Measurements from ENCODE around the gene FBP1. TPM values are rescaled to one million over a fixed set of nuclear protein-coding genes. Genes with fewer than 3 reads are reported as not detected.

The FBP1 gene
- total RNA-seq, 3 donors from 2014 or later = 7.4 to 41.1 (median 33.4) TPM

DNA sequence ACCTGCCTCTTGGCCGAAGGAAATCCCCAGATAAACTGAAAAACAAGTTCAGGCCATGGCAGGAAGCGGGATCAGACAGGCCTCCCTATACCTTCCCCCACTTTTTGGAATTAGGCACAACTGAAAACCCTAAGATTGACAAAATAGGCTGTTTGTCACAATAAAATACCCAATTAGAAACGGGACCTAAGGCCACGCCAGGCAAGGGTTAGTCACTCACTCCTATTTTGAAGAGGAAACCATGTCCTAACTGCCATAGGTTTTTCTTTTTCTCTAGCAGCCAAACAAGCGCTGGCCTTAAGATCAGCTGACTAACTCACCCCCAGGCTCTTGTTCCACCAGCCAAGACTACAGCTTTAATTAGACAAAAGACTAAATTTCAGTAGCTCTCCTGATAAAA is 57.6 kb downstream of the FBP1 start:
- no peaks in the 10 kb centered on the region for H3K9me3 ChIP-seq
- TF ChIP-seq, protein P1, sequence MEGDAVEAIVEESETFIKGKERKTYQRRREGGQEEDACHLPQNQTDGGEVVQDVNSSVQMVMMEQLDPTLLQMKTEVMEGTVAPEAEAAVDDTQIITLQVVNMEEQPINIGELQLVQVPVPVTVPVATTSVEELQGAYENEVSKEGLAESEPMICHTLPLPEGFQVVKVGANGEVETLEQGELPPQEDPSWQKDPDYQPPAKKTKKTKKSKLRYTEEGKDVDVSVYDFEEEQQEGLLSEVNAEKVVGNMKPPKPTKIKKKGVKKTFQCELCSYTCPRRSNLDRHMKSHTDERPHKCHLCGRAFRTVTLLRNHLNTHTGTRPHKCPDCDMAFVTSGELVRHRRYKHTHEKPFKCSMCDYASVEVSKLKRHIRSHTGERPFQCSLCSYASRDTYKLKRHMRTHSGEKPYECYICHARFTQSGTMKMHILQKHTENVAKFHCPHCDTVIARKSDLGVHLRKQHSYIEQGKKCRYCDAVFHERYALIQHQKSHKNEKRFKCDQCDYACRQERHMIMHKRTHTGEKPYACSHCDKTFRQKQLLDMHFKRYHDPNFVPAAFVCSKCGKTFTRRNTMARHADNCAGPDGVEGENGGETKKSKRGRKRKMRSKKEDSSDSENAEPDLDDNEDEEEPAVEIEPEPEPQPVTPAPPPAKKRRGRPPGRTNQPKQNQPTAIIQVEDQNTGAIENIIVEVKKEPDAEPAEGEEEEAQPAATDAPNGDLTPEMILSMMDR (IDR thresholded peaks at IDR 0.05) = no peak
- TF ChIP-seq POLR2A (IDR thresholded peaks at IDR 0.05) (no peak), POLR2AphosphoS5 (IDR thresholded peaks at IDR 0.05) (no peak)
- intact Hi-C loops (cut with DNase I; ENCODE audit: low total_unique reads) = no loop called here
- H3K4me1 ChIP-seq = no peaks in the 10 kb centered on the region
- H3K4me3 ChIP-seq = no peak overlapping the region
- no peaks in the 10 kb centered on the region for H3K27me3 ChIP-seq
- no peaks in the 10 kb centered on the region for H3K36me3 ChIP-seq
- no peak for DNase-seq (ENCODE audit: low spot score in 2 of 2)
- H3K27ac ChIP-seq = no peak overlapping the region

DNA sequence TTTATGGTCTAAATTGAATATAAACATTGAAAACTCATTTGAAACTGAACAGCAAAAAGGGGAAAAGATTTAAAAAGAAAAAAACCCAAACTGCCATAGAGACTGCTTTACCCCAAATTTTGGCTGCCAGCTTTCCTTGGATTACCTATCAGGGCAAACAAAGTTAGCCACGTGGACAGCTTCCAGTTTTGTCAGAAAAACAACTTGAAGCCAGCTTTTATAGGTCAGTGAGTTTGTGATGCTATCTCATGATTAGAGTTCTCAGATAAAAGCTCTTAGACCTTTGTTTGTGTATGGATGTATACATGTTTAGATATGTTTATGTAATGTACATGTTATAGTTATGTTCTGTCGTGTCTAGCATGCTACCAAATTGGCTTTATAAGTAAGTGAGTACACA is 61.7 kb downstream of the FBP1 start:
- no peaks in the 10 kb centered on the region for H3K36me3 ChIP-seq
- H3K27me3 ChIP-seq = no peaks in the 10 kb centered on the region
- H3K9me3 ChIP-seq = no peaks in the 10 kb centered on the region
- TF ChIP-seq, protein P1 (IDR thresholded peaks at IDR 0.05) = no peak
- TF ChIP-seq POLR2A (IDR thresholded peaks at IDR 0.05) = no peak
- TF ChIP-seq POLR2AphosphoS5 (IDR thresholded peaks at IDR 0.05) = no peak
- intact Hi-C loops (cut with DNase I; ENCODE audit: low total_unique reads) = no loop called here
- no peak overlapping the region for H3K4me3 ChIP-seq
- no peak for DNase-seq (ENCODE audit: low spot score in 2 of 2)
- H3K4me1 ChIP-seq = no peaks in the 10 kb centered on the region
- H3K27ac ChIP-seq = no peak overlapping the region

DNA sequence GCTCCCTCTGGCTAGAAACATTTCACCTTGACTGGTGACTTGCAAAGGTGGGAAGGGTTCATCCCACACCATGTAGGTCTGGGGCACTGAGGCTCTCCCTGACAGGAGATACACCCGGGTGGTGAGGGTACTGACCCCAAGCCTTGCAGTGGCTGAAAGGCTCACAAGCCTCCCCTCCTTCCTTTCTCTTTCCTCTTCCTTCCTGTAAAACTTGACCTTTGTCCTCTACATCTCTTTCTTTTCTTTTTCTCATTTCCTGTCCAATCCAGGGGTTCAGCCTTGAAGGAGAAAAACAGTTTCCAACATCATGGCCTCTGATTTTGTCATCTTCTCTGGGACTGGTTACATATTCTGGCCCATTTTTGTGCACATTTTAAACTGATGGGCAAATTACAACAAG is 62.3 kb downstream of the FBP1 start:
- H3K4me3 ChIP-seq = no peak overlapping the region
- no peak overlapping the region for H3K27ac ChIP-seq
- no peaks in the 10 kb centered on the region for H3K36me3 ChIP-seq
- no peak for DNase-seq (ENCODE audit: low spot score in 2 of 2)
- intact Hi-C loops (cut with DNase I; ENCODE audit: low total_unique reads) = no loop called here
- no peaks in the 10 kb centered on the region for H3K27me3 ChIP-seq
- no peaks in the 10 kb centered on the region for H3K9me3 ChIP-seq
- H3K4me1 ChIP-seq = no peaks in the 10 kb centered on the region
- no peak for TF ChIP-seq POLR2AphosphoS5 (IDR thresholded peaks at IDR 0.05)
- TF ChIP-seq, protein P1 (IDR thresholded peaks at IDR 0.05) = no peak
- TF ChIP-seq POLR2A (IDR thresholded peaks at IDR 0.05) = no peak

DNA sequence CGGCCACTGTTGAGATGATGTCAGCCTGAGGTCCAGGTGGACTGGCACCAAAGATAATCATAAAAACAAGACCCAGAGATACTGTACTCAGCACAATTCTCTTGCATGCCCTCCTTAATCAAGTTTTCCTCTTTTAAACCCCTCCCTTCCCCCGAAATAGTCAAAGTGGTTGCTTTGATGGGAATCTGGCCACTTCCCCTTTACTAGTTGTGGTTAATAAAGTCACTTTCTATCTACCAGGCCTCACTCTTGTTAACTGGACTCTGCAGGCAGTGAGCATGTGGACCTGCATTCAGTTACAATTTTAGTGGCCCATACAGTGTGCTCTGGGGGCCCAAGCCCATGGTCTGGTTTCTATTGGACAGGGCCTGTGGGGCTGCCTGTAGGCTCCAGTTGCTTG is 63.2 kb downstream of the FBP1 start:
- Histone ChIP-seq H3K9me3 (no peaks in the 10 kb centered on the region), H3K27ac (no peak overlapping the region), H3K27me3 (no peaks in the 10 kb centered on the region), H3K4me3 (no peak overlapping the region), H3K4me1 (no peaks in the 10 kb centered on the region), H3K36me3 (no peaks in the 10 kb centered on the region)
- no peak for DNase-seq (ENCODE audit: low spot score in 2 of 2)
- intact Hi-C loops (cut with DNase I; ENCODE audit: low total_unique reads) = no loop called here
- no peak for TF ChIP-seq POLR2A (IDR thresholded peaks at IDR 0.05)
- TF ChIP-seq, protein P1 (IDR thresholded peaks at IDR 0.05) = no peak
- no peak for TF ChIP-seq POLR2AphosphoS5 (IDR thresholded peaks at IDR 0.05)

DNA sequence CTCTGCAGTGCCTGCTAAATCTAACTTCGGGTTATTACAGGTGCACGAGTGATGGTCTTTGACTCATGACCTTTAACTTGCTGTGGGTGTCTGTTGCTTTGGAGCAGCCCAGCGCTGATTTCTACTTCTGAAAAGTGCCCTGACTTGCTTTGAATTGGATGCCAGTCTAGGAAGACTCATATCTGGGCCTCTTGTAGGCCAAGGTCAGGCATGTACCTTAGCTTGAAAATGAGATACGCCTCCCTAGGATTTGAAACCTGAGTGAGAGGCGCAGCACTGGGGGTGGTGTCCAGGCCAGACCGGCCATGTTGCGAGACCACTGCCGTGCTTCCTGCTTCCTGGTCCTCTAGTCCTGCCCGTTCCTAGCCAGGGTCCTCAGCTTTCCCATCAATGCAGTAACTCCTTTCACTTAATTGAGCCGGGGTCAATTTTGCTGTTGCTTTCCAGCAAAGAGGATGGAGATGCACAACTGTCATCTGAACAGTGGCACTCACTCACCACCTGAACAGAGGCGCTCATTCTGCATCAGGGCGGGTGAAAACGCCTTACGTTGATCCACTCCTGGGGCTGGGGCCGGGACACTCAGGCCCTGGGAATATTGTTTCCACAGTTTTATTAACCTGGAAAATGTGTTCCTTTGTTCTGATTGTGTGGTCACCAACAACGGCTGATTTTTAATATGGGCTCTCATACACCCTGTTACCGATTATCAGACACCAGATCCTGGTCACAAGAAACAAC is 70.2 kb downstream of the FBP1 start:
- intact Hi-C loops (cut with DNase I; ENCODE audit: low total_unique reads) = no loop called here
- no peak overlapping the region for H3K4me3 ChIP-seq
- H3K27ac ChIP-seq = no peak overlapping the region
- H3K27me3 ChIP-seq = no peaks in the 10 kb centered on the region
- DNase-seq (ENCODE audit: low spot score in 2 of 2) = no peak
- H3K36me3 ChIP-seq = no peaks in the 10 kb centered on the region
- no peaks in the 10 kb centered on the region for H3K9me3 ChIP-seq
- no peaks in the 10 kb centered on the region for H3K4me1 ChIP-seq
- no peak for TF ChIP-seq POLR2A (IDR thresholded peaks at IDR 0.05)
- TF ChIP-seq POLR2AphosphoS5 (IDR thresholded peaks at IDR 0.05) = no peak
- TF ChIP-seq, protein P1 (IDR thresholded peaks at IDR 0.05) = no peak
